HG03571 (cell line): ENCODE results near the gene CARM1.

Experiments
- ATAC-seq: cut with Tn5 transposase; IDR thresholded peaks from one replicate; pipeline ENCODE4 v1.9.1; 2021; ENCODE audit not compliant: unreplicated experiment

CARM1 gene

GRCh38 chr19:10899151-10899653 is 27.8 kb downstream of the CARM1 start:
- no peak for ATAC-seq

GRCh38 chr19:10907925-10908324 is 36.6 kb downstream of the CARM1 start:
- ATAC-seq, result no peak

- ATAC-seq, result no peak
Observed at GRCh38 chr19:10908380-10908960, 37.1 kb downstream of the CARM1 start.

- ATAC-seq, result no peak
Observed at GRCh38 chr19:10911579-10912363, 40.4 kb downstream of the CARM1 start.

- ATAC-seq, result no peak
Observed at GRCh38 chr19:10912619-10913018, 41.3 kb downstream of the CARM1 start.

- no peak for ATAC-seq
Observed at GRCh38 chr19:10913716-10914340, 42.5 kb downstream of the CARM1 start.

GRCh38 chr19:10915130-10916091 is 44.1 kb downstream of the CARM1 start:
- ATAC-seq, result no peak

- ATAC-seq, result no peak
Observed at GRCh38 chr19:10916602-10917001, 45.2 kb downstream of the CARM1 start.

GRCh38 chr19:10918359-10918758 is 47.0 kb downstream of the CARM1 start:
- no peak for ATAC-seq

- no peak for ATAC-seq
Observed at GRCh38 chr19:10919352-10920287, 48.3 kb downstream of the CARM1 start.

GRCh38 chr19:10920288-10920655 is 48.9 kb downstream of the CARM1 start:
- no peak for ATAC-seq

GRCh38 chr19:10920781-10921180 is 49.4 kb downstream of the CARM1 start:
- no peak for ATAC-seq

GRCh38 chr19:10921199-10921909 is 50.0 kb downstream of the CARM1 start:
- ATAC-seq, result no peak

GRCh38 chr19:10921910-10922637 is 50.7 kb downstream of the CARM1 start:
- ATAC-seq, result no peak

GRCh38 chr19:10922638-10923014 is 51.3 kb downstream of the CARM1 start:
- ATAC-seq, result no peak

- no peak for ATAC-seq
Observed at GRCh38 chr19:10923260-10924112, 52.1 kb downstream of the CARM1 start.

- no peak for ATAC-seq
Observed at GRCh38 chr19:10924597-10924996, 53.2 kb downstream of the CARM1 start.
